ENCODE measurements around the gene MCTP1. TPM values are rescaled to one million over a fixed set of nuclear protein-coding genes. Genes with fewer than 3 reads are reported as not detected.
"Not testable (repeated sequence)": the region's sequence is repeated elsewhere in the genome, so short reads cannot be mapped to it uniquely, and the experiment has no call there.

The MCTP1 gene
- polyA plus RNA-seq, 3 donors = 34.4 to 72.9 (median 55.5) TPM

DNA sequence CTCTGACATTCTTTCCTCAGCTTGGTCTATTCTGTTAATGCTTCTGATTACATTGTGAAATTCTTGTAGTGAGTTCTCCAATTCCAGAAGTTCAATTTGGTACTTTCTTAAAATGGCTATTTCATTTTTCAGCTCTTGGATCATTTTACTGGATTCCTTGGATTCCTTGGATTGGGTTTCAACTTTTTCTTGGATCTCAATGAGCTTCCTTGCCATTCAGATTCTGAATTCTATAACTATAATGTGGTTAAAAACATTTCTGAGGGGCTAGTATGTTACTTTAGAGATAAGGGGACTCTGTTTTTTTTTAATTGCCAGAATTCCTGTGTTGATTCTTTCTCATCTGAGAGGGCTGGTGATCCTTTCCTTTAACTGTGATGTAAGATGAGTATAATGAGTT lies 136.4 kb downstream of the MCTP1 start:
- peaks cover 6 to 9% of the 10 kb centered on the region in 2 donors for H3K9me3 ChIP-seq (replicated peaks in 1 of 2; ENCODE audit: control insufficient read depth in 1 of 2, insufficient read depth in 1 of 2, low read length in 2 of 2)
- H3K4me3 ChIP-seq (replicated peaks in 1 of 3; ENCODE audit: low read depth in 2 of 3, low read length in 3 of 3) = no peak overlapping the region
- no peak overlapping the region for H3K27ac Mint-ChIP-seq
- peaks cover 5% of the 10 kb centered on the region for H3K4me1 Mint-ChIP-seq
- no peaks in the 10 kb centered on the region for H3K36me3 ChIP-seq (replicated peaks in 1 of 2; ENCODE audit: control insufficient read depth in 1 of 2, insufficient read depth in 2 of 2, low read length in 2 of 2)
- no peak overlapping the region for H3K27ac ChIP-seq (ENCODE audit: low read depth in 1 of 2, low read length in 2 of 2)
- no peaks in the 10 kb centered on the region for H3K27me3 ChIP-seq (ENCODE audit: control insufficient read depth in 2 of 2, insufficient read depth in 2 of 2, low read length in 2 of 2)
- intact Hi-C loops (cut with micrococcal nuclease) = no loop called here
- no peak overlapping the region for H3K4me2 ChIP-seq (replicated peaks; ENCODE audit: extremely low read depth, low read length, poor library complexity, severe bottlenecking)
- H3K4me1 ChIP-seq (ENCODE audit: control insufficient read depth in 1 of 2, insufficient read depth in 2 of 2, low read length in 2 of 2) = no peaks in the 10 kb centered on the region
- H3K4me3 Mint-ChIP-seq = no peak overlapping the region
- peaks cover 5 to 20% (median 17%) of the 10 kb centered on the region in 7 donors for H3K9me3 Mint-ChIP-seq
- no peaks in the 10 kb centered on the region for H4K20me1 ChIP-seq (ENCODE audit: insufficient read depth, low read length)
- no peaks in the 10 kb centered on the region for H3K79me2 ChIP-seq (ENCODE audit: insufficient read depth, low read length)
- no peak overlapping the region for H3K9ac ChIP-seq (ENCODE audit: insufficient read depth, low read length, poor library complexity, severe bottlenecking)
- H3K27me3 Mint-ChIP-seq (ENCODE audit: low read depth in 3 of 3) = peaks cover 0 to 3% (median 0%) of the 10 kb centered on the region in 3 donors
- TF ChIP-seq, protein P1, sequence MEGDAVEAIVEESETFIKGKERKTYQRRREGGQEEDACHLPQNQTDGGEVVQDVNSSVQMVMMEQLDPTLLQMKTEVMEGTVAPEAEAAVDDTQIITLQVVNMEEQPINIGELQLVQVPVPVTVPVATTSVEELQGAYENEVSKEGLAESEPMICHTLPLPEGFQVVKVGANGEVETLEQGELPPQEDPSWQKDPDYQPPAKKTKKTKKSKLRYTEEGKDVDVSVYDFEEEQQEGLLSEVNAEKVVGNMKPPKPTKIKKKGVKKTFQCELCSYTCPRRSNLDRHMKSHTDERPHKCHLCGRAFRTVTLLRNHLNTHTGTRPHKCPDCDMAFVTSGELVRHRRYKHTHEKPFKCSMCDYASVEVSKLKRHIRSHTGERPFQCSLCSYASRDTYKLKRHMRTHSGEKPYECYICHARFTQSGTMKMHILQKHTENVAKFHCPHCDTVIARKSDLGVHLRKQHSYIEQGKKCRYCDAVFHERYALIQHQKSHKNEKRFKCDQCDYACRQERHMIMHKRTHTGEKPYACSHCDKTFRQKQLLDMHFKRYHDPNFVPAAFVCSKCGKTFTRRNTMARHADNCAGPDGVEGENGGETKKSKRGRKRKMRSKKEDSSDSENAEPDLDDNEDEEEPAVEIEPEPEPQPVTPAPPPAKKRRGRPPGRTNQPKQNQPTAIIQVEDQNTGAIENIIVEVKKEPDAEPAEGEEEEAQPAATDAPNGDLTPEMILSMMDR (IDR thresholded peaks at IDR 0.05) = no peak
- no peaks in the 10 kb centered on the region for H3K36me3 Mint-ChIP-seq
- DNase-seq = no peak
- H2AFZ ChIP-seq (ENCODE audit: insufficient read depth, low read depth, low read length, poor library complexity, severe bottlenecking) = no peak overlapping the region

DNA sequence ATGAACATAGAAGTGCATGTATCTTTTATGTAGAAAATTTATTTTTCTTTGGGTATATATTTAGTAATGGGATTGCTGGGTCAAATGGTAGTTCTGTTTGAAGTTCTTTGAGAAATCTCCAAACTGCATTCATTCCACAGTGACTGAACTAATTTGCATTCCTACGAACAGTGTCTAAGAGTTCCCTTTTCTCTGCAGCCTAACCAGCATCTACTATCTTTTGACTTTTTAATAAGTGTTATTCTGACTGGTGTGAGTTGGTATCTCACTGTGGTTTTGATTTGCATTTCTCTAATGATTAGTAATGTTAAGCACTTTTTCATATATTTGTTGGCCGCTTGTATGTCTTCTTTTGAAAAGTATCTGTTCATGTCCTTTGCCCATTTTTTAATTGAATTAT lies 141.0 kb downstream of the MCTP1 start:
- H4K20me1 ChIP-seq (ENCODE audit: insufficient read depth, low read length); DNase-seq; H3K27ac ChIP-seq (ENCODE audit: low read depth in 1 of 2, low read length in 2 of 2); H3K4me3 ChIP-seq (replicated peaks in 1 of 3; ENCODE audit: low read depth in 2 of 3, low read length in 3 of 3); H3K27me3 Mint-ChIP-seq (ENCODE audit: low read depth in 3 of 3); intact Hi-C loops (cut with micrococcal nuclease); H3K4me2 ChIP-seq (replicated peaks; ENCODE audit: extremely low read depth, low read length, poor library complexity, severe bottlenecking); H3K9me3 ChIP-seq (replicated peaks in 1 of 2; ENCODE audit: control insufficient read depth in 1 of 2, insufficient read depth in 1 of 2, low read length in 2 of 2); H3K9ac ChIP-seq (ENCODE audit: insufficient read depth, low read length, poor library complexity, severe bottlenecking); H3K27ac Mint-ChIP-seq; H3K36me3 ChIP-seq (replicated peaks in 1 of 2; ENCODE audit: control insufficient read depth in 1 of 2, insufficient read depth in 2 of 2, low read length in 2 of 2); H2AFZ ChIP-seq (ENCODE audit: insufficient read depth, low read depth, low read length, poor library complexity, severe bottlenecking); H3K4me1 Mint-ChIP-seq; H3K4me1 ChIP-seq (ENCODE audit: control insufficient read depth in 1 of 2, insufficient read depth in 2 of 2, low read length in 2 of 2); H3K4me3 Mint-ChIP-seq; H3K79me2 ChIP-seq (ENCODE audit: insufficient read depth, low read length); H3K36me3 Mint-ChIP-seq; H3K27me3 ChIP-seq (ENCODE audit: control insufficient read depth in 2 of 2, insufficient read depth in 2 of 2, low read length in 2 of 2): not testable (repeated sequence)
- H3K9me3 Mint-ChIP-seq = peaks cover 5 to 20% (median 12%) of the 10 kb centered on the region in 7 donors
- WGBS (ENCODE audit: insufficient coverage) = no CpG with 5 or more reads among the region's 2 CpGs
